Stomach (tissue), 9 donors: ENCODE measurements around the gene CPT1B. TPM values are rescaled to one million over a fixed set of nuclear protein-coding genes. Genes with fewer than 3 reads are reported as not detected.

ENCODE experiments used
- DNase-seq, 2 donors: peaks; one replicate each; pipeline versions ENCODE4 v3.0.0 to v3.0.0-alpha.2; 2013 to 2019
- H3K27ac ChIP-seq, 5 donors: fragments of 200-600 bp in 4 of 5; sonication (generic) in 4 of 5; one replicate each; pipeline ENCODE4 v1.5.1; 2013 to 2019; ENCODE audit warnings: mild to moderate bottlenecking in 1 of 5, moderate library complexity in 1 of 5
- H3K27me3 ChIP-seq, 3 donors: fragments of 200-600 bp; sonication (generic); one replicate each; pipeline ENCODE4 v1.5.1; 2017 to 2019; ENCODE audit warnings: mixed run types in 1 of 3
- H3K36me3 ChIP-seq, 4 donors: fragments of 200-600 bp; sonication (generic); 1 replicate in 3 of 4; 2 replicates in 1 of 4; pipeline ENCODE4 v1.5.1; 2016 to 2019
- H3K4me1 ChIP-seq, 4 donors: fragments of 200-600 bp; sonication (generic); one replicate each; pipeline ENCODE4 v1.5.1; 2016 to 2019
- H3K4me3 ChIP-seq, 4 donors: fragments of 200-600 bp; sonication (generic) in 3 of 4; one replicate each; pipeline ENCODE4 v1.5.1; 2016 to 2019; ENCODE audit warnings: mild to moderate bottlenecking in 1 of 4
- H3K9me3 ChIP-seq, 4 donors: fragments of 200-600 bp; sonication (generic); one replicate each; pipeline ENCODE4 v1.5.1; 2016 to 2019
- EP300 ChIP-seq: sonication (generic); formaldehyde crosslinking; IDR thresholded peaks from one replicate; pipeline ENCODE4 v1.6.1; 2017; ENCODE audit warnings: antibody characterized with exemption
- POLR2A ChIP-seq, 4 donors: fragments of 450-650 bp; IDR thresholded peaks; one replicate each; pipeline ENCODE4 v1.6.1; 2016; ENCODE audit warnings: antibody characterized with exemption in 4 of 4, control low read depth in 2 of 4, mild to moderate bottlenecking in 1 of 4, moderate library complexity in 1 of 4
- POLR2AphosphoS5 ChIP-seq, 3 donors: sonication (generic); formaldehyde crosslinking; IDR thresholded peaks; one replicate each; pipeline ENCODE4 v1.6.1; 2016; ENCODE audit warnings: antibody characterized with exemption in 3 of 3
- WGBS, 5 donors: extraction: QIAGEN DNeasy Blood & Tissue Kit in 3 of 5; methylation state at CpG; one replicate each; pipeline versions ENCODE4 v1.1.5 to v1.1.7; 2013 to 2018; 5-methylcytosine and 5-hydroxymethylcytosine counted together
- intact Hi-C: fragments of 100-400 bp; cut with DNase I; formaldehyde crosslinking; loops from one replicate; pipeline ENCODE4 v1.15.1; 2023; ENCODE audit warnings: low total_unique reads
- polyA plus RNA-seq, 3 donors: library from polyadenylated mRNA; stranded (reverse); fragments of 200-250 nt; gene quantifications; one replicate each; pipeline ENCODE4 v1.2.3, GENCODE V29; 2013
- total RNA-seq, 5 donors: library from RNA; depleted of rRNA; stranded (reverse); fragments of >200 nt; gene quantifications; one replicate each; pipeline versions ENCODE4 v1.1.0 to v1.2.3, GENCODE V29; 2014 to 2016
- TF ChIP-seq, protein P1 (sequence below), 7 experiments: fragments of 450-650 bp in 4 of 7; fragments of 200-600 bp in 3 of 7; sonication (generic) in 3 of 7; IDR thresholded peaks; one replicate each; pipeline ENCODE4 v1.5.1; 2016 to 2019; ENCODE audit warnings: antibody characterized with exemption in 7 of 7, control low read depth in 2 of 7, mild to moderate bottlenecking in 1 of 7
- donor health status: healthy with polysubstance abuse.
- donor health status: Bipolar disorder and iron deficiency.
- donor health status: healthy.

The CPT1B gene
- total and polyA plus RNA-seq, 8 donors: 6.6 to 164 (median 21.0) TPM

DNA sequence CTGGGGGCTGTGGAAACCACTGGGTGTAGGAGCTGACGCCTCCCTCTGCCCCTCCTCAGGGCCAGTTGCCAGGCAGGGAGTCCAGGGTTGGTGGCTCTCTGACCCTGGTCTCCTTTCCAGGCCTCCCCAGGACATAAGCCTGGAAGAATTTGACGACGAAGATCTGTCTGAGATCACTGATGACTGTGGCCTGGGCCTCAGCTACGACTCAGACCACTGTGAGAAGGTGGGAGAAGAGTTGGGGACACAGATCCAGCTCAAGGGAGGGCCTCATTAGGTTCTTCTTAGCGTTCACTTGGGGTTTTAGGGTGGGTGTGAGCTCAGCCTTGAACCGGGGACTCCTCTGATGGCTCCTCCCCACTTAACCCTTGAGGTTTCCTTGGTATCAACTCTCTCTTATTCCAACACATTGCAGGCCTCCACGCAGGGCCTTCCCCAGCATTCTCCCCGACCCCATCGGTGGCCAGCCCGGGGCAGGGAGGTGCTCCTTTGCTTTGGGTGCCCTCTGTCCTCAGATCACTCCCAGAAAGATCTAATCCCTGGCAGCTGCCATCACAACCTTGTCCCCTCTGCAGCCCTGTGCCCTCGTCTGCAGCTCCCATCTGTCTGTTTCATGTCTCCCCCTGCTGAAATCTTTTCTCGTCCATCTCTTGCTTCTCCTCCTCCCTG, 23.6 kb upstream of the CPT1B start:
- Histone ChIP-seq H3K27me3 (peaks cover 5 to 90% (median 37%) of the 10 kb centered on the region in 3 donors), H3K4me3 (peak overlapping the region in 1 of 4 donors; percentile 64), H3K36me3 (no peaks in the 10 kb centered on the region), H3K4me1 (peaks cover 11 to 28% (median 15%) of the 10 kb centered on the region in 4 donors), H3K9me3 (no peaks in the 10 kb centered on the region), H3K27ac (no peak overlapping the region)
- intact Hi-C loops: no loop called here
- 50 to 59% (median 51%) methylated on average over 12 of the region's 12 CpGs for WGBS, 5 donors
- no peak for DNase-seq
- TF ChIP-seq POLR2AphosphoS5 (IDR thresholded peaks at IDR 0.05): no peak
- TF ChIP-seq, protein P1, sequence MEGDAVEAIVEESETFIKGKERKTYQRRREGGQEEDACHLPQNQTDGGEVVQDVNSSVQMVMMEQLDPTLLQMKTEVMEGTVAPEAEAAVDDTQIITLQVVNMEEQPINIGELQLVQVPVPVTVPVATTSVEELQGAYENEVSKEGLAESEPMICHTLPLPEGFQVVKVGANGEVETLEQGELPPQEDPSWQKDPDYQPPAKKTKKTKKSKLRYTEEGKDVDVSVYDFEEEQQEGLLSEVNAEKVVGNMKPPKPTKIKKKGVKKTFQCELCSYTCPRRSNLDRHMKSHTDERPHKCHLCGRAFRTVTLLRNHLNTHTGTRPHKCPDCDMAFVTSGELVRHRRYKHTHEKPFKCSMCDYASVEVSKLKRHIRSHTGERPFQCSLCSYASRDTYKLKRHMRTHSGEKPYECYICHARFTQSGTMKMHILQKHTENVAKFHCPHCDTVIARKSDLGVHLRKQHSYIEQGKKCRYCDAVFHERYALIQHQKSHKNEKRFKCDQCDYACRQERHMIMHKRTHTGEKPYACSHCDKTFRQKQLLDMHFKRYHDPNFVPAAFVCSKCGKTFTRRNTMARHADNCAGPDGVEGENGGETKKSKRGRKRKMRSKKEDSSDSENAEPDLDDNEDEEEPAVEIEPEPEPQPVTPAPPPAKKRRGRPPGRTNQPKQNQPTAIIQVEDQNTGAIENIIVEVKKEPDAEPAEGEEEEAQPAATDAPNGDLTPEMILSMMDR (IDR thresholded peaks at IDR 0.05): no peak

DNA sequence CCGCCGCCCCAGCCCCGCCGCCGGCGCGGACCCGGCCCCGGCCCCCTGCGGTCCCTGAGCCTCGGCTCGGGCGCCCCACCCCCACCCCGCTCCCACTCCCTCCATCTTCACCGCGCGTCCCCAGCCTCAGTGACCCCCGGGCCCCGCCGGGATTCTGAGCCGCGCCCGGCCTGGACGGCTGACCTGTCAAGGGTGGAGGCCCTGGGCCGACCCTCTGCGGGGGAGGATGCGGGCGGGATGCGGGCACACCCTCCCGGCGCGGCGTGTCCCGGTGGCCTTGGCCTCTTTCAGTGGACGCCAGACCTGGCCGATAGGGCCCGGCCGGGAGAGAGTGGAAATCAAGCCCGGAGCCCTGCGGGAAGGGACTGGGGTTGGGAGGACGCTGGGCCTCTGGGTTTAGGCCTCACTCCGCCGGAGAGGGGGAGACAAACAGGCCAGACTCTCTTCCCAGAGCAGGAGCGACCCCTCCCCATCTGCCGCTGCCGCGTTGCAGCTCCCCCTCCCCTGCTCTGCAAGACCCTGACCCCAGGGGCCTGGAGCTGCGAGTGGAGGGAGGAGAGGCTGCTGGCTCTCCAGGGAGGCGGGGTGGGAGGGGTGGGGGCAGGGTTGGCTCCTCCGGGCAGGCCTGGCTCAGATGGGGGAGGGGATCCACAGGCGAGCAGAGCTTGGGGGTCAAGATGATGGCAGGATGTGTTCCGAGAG, 22.9 kb upstream of the CPT1B start:
- Histone ChIP-seq H3K36me3 (no peaks in the 10 kb centered on the region), H3K27me3 (peaks cover 5 to 83% (median 34%) of the 10 kb centered on the region in 3 donors), H3K9me3 (no peaks in the 10 kb centered on the region), H3K27ac (peak overlapping the region in 1 of 5 donors; percentile 8), H3K4me1 (peaks cover 11 to 28% (median 15%) of the 10 kb centered on the region in 4 donors), H3K4me3 (peak overlapping the region; percentile 42 to 64 (median 52))
- intact Hi-C loops: no loop called here
- TF ChIP-seq, protein P1 (IDR thresholded peaks at IDR 0.05): no peak
- TF ChIP-seq EP300 (no peak), POLR2AphosphoS5 (IDR thresholded peaks at IDR 0.05) (no peak), POLR2A (IDR thresholded peaks at IDR 0.05) (no peak)
- WGBS, 5 donors: 9 to 19% (median 10%) methylated on average over 23 to 52 of the region's 52 CpGs
- DNase-seq: no peak

DNA sequence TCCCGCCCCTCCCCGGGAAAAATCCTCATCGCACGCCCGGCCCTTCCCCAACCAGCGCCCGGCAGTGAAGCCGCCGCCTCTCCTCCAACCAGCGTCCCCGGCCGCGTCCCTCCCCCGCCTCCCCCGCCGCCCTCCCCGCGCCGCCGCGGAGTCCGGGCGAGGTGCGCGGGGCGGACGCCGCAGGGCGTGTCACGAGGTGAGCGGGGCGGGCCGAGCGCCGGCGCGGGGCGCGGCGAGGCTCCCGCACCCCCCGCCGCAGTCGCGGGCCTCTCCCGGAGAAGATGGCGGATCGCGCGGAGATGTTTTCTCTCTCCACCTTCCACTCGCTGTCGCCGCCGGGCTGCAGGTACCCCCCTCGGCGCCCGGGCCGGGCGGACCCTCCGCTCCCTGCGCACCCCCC, 22.3 kb upstream of the CPT1B start, which contains the start of gene MAPK8IP2:
Gene MAPK8IP2, plus strand, starts transcription at position 256 of the 400 bp plus-strand sequence. Its CDS starts 26 bp downstream, at position 282.
- Histone ChIP-seq H3K27me3 (peaks cover 5 to 77% (median 34%) of the 10 kb centered on the region in 3 donors), H3K4me1 (peaks cover 11 to 28% (median 15%) of the 10 kb centered on the region in 4 donors), H3K36me3 (no peaks in the 10 kb centered on the region), H3K27ac (peak within 1 kb of the TSS in 1 of 5 donors; percentile 13), H3K4me3 (peak within 1 kb of the TSS; percentile 42 to 64 (median 52)), H3K9me3 (no peaks in the 10 kb centered on the region)
- no peak for TF ChIP-seq POLR2AphosphoS5 (IDR thresholded peaks at IDR 0.05)
- no peak for TF ChIP-seq POLR2A (IDR thresholded peaks at IDR 0.05)
- peak in 1 of 2 donors; percentile 58 for DNase-seq
- WGBS, 5 donors: 0 to 2% (median 0%) methylated on average over 4 to 54 of the region's 61 CpGs; no CpG with 5 or more reads in 1 of the 5 donors
- intact Hi-C loops: no loop called here

DNA sequence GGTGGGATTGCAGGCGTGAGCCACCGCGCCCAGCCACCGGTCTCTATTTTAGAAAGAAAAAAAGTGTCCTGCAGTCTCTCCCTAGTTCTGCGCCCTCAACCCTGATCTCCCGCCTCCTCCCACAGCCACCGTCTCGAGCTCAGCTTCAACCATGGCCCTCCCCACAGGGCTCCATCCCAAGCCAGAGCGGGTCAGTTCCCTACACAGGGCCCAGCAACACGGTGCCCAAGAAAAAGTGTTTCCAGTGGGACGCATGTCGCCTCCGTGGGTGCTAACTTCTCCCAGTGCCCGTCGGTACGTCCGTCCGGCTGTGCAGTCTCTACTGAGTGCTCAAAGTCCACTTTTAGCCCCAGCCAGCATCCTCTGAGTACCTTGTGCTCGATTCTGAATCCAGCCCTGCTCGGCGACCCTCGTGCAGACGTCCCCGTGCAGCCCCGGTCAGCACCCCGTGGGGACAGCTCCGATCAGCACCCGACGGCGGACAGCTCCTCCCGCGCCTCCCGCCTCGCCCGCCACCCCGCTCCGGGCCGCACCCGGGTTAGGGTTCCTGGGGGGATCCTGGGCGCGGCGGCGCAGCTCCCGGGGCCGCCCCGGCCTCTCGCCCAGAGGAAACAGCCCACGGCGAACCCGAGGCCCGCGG, 21.7 kb upstream of the CPT1B start:
- peaks cover 0 to 3% (median 0%) of the 10 kb centered on the region in 4 donors for H3K36me3 ChIP-seq
- peak overlapping the region; percentile 42 to 64 (median 52) for H3K4me3 ChIP-seq
- no peaks in the 10 kb centered on the region for H3K9me3 ChIP-seq
- DNase-seq: peak; percentile 59 to 85
- TF ChIP-seq, protein P1 (IDR thresholded peaks at IDR 0.05): no peak
- TF ChIP-seq POLR2AphosphoS5 (IDR thresholded peaks at IDR 0.05): no peak
- no peak for TF ChIP-seq POLR2A (IDR thresholded peaks at IDR 0.05)
- no peak for TF ChIP-seq EP300
- peaks cover 11 to 28% (median 15%) of the 10 kb centered on the region in 4 donors for H3K4me1 ChIP-seq
- peak overlapping the region in 1 of 5 donors; percentile 13 for H3K27ac ChIP-seq
- WGBS, 5 donors: 15 to 45% (median 22%) methylated on average over 15 to 52 of the region's 52 CpGs
- peaks cover 5 to 71% (median 34%) of the 10 kb centered on the region in 3 donors for H3K27me3 ChIP-seq
- intact Hi-C loops: no loop called here
